Uterus (tissue), 2 donors: Measurements from ENCODE around the gene GPR33.

ENCODE experiments used
- POLR2A ChIP-seq, 2 donors: fragments of 450-650 bp; IDR thresholded peaks; one replicate each; pipeline ENCODE4 v1.6.1; 2016; ENCODE audit warnings: antibody characterized with exemption in 2 of 2, mild to moderate bottlenecking in 1 of 2, moderate library complexity in 1 of 2
- TF ChIP-seq, protein P1 (sequence below), 4 experiments: fragments of 200-600 bp in 2 of 4; fragments of 450-650 bp in 2 of 4; sonication (generic) in 2 of 4; IDR thresholded peaks; one replicate each; pipeline ENCODE4 v1.5.1; 2016 to 2019; ENCODE audit warnings: antibody characterized with exemption in 4 of 4, mild to moderate bottlenecking in 2 of 4, moderate library complexity in 1 of 4

DNA sequence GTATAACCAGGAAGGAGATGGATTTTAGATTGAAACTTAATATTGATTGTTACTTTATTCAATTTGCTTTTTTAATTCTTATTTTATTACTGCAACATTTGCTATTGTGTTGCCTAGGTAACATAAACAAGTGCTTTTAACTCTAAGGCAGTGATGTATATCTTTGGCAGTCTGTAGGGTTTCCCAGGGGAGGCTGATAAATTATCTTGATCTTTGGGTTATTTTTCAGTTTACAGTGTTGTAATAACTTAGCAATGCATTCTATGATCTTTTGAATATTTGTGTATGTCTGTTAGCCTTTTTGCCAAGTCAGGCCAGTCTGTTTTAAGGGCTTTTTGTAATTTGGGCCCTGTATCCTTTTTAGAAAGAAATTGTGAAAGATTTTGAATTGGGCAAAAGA lies 22.7 kb downstream of the GPR33 start:
- TF ChIP-seq, protein P1, sequence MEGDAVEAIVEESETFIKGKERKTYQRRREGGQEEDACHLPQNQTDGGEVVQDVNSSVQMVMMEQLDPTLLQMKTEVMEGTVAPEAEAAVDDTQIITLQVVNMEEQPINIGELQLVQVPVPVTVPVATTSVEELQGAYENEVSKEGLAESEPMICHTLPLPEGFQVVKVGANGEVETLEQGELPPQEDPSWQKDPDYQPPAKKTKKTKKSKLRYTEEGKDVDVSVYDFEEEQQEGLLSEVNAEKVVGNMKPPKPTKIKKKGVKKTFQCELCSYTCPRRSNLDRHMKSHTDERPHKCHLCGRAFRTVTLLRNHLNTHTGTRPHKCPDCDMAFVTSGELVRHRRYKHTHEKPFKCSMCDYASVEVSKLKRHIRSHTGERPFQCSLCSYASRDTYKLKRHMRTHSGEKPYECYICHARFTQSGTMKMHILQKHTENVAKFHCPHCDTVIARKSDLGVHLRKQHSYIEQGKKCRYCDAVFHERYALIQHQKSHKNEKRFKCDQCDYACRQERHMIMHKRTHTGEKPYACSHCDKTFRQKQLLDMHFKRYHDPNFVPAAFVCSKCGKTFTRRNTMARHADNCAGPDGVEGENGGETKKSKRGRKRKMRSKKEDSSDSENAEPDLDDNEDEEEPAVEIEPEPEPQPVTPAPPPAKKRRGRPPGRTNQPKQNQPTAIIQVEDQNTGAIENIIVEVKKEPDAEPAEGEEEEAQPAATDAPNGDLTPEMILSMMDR (IDR thresholded peaks at IDR 0.05): no peak
- no peak for TF ChIP-seq POLR2A (IDR thresholded peaks at IDR 0.05)
